Right lobe of liver (tissue), 6 donors: ENCODE data around the gene ZBTB44. TPM values are rescaled to one million over a fixed set of nuclear protein-coding genes. Genes with fewer than 3 reads are reported as not detected.

Experiments
- ATAC-seq, 4 donors: fragments of 200-7000 bp; cut with Tn5 transposase; one replicate each; pipeline ENCODE4 v1.9.1; 2020; ENCODE audit warnings: mild to moderate bottlenecking in 4 of 4, moderate library complexity in 4 of 4
- DNase-seq, 3 donors: peaks; one replicate each; pipeline ENCODE4 v3.0.0-alpha.2; 2020
- H3K27ac ChIP-seq, 3 donors: fragments of 200-600 bp; one replicate each; pipeline ENCODE4 v1.8.0; 2022
- H3K27me3 ChIP-seq, 2 donors: fragments of 200-600 bp; one replicate each; pipeline ENCODE4 v1.8.0; 2022
- H3K36me3 ChIP-seq, 4 donors: fragments of 200-600 bp; sonication (generic) in 1 of 4; one replicate each; pipeline versions ENCODE4 v1.5.1 to v1.8.0; 2017 to 2022; ENCODE audit warnings: control low read depth in 1 of 4
- H3K4me1 ChIP-seq, 4 donors: fragments of 200-600 bp; sonication (generic) in 1 of 4; one replicate each; pipeline versions ENCODE4 v1.5.1 to v1.8.0; 2017 to 2022; ENCODE audit warnings: control low read depth in 1 of 4
- H3K4me3 ChIP-seq, 3 donors: fragments of 200-600 bp; one replicate each; pipeline ENCODE4 v1.8.0; 2022
- H3K9me3 ChIP-seq, 4 donors: fragments of 200-600 bp; sonication (generic) in 1 of 4; one replicate each; pipeline versions ENCODE4 v1.5.1 to v1.8.0; 2017 to 2022; ENCODE audit warnings: control low read depth in 1 of 4
- CTCF ChIP-seq, 4 donors: fragments of 200-600 bp in 3 of 4; fragments of 450-650 bp in 1 of 4; IDR thresholded peaks; one replicate each; pipeline versions ENCODE4 v1.5.1 to v1.8.0; 2016 to 2022; ENCODE audit warnings: antibody characterized with exemption in 4 of 4, mild to moderate bottlenecking in 2 of 4
- POLR2A ChIP-seq: fragments of 450-650 bp; IDR thresholded peaks from one replicate; pipeline ENCODE4 v1.6.1; 2017; ENCODE audit warnings: antibody characterized with exemption, mild to moderate bottlenecking
- WGBS: methylation state at CpG from one replicate; pipeline ENCODE4 v1.1.6; 2018; ENCODE audit warnings: low coverage, low lambda C conversion rate; ENCODE audit not compliant: insufficient coverage; ENCODE audit errors: missing lambda C conversion rate; 5-methylcytosine and 5-hydroxymethylcytosine counted together
- intact Hi-C, 2 donors: fragments of 100-400 bp; cut with DNase I; formaldehyde crosslinking; loops; one replicate each; pipeline versions ENCODE4 v1.11.2 to v1.14.1; 2022
- total RNA-seq, 6 experiments: library from RNA; depleted of rRNA in 2 of 6; stranded (reverse); fragments of >200 nt in 2 of 6; fragmentation: NEBNext Ultra II Directional in 3 of 6; extraction: Animal tissue kit (Norgen Biotek cat#: 25700) in 3 of 6; gene quantifications; one replicate each; pipeline versions ENCODE4 v1.1.0 to v1.2.4, GENCODE V29; 2016 to 2023
- donor health status: DM: no; HTN: yes; CAD: no.
- donor health status: DM: no; HTN: no; CAD: no.
- donor health status: DM: no; HTN: no; CAD: no.
- donor health status: DM: no; HTN: yes; CAD: no.
- donor health status: DM: no; HTN: yes; CAD: no.

The ZBTB44 gene
- total RNA-seq, 6 experiments from 2014 or later = 16.3 to 22.4 (median 18.4) TPM

GRCh38 chr11:130308886-130309285, 5.8 kb downstream of the ZBTB44 start:
- TF ChIP-seq CTCF (IDR thresholded peaks at IDR 0.05) (no peak), POLR2A (no peak)
- 83% methylated on average over 2 of the region's 2 CpGs for WGBS
- Histone ChIP-seq H3K27ac (no peak overlapping the region), H3K4me1 (peaks cover 0 to 26% (median 7%) of the 10 kb centered on the region in 4 donors), H3K4me3 (no peak overlapping the region), H3K9me3 (no peaks in the 10 kb centered on the region), H3K27me3 (no peaks in the 10 kb centered on the region), H3K36me3 (no peaks in the 10 kb centered on the region)
- intact Hi-C loops = no loop called here
- DNase-seq = no peak
- no peak for ATAC-seq

- ATAC-seq (no peak), DNase-seq (no peak)
- TF ChIP-seq POLR2A = no peak
- no peak for TF ChIP-seq CTCF (IDR thresholded peaks at IDR 0.05)
- H3K27ac ChIP-seq = no peak overlapping the region
- H3K9me3 ChIP-seq = no peaks in the 10 kb centered on the region
- H3K27me3 ChIP-seq = no peaks in the 10 kb centered on the region
- H3K4me1 ChIP-seq = peaks cover 0 to 23% (median 7%) of the 10 kb centered on the region in 4 donors
- 91% methylated on average over 7 of the region's 7 CpGs for WGBS
- H3K36me3 ChIP-seq = no peaks in the 10 kb centered on the region
- intact Hi-C loops = no loop called here
- no peak overlapping the region for H3K4me3 ChIP-seq
Observed at GRCh38 chr11:130308059-130308458, 6.7 kb downstream of the ZBTB44 start.

GRCh38 chr11:130304651-130305050, 10.1 kb downstream of the ZBTB44 start:
- DNase-seq = no peak
- Histone ChIP-seq H3K4me1 (no peaks in the 10 kb centered on the region), H3K4me3 (no peak overlapping the region), H3K9me3 (no peaks in the 10 kb centered on the region), H3K36me3 (no peaks in the 10 kb centered on the region), H3K27ac (no peak overlapping the region), H3K27me3 (no peaks in the 10 kb centered on the region)
- intact Hi-C loops = no loop called here
- 74% methylated on average over 2 of the region's 2 CpGs for WGBS
- no peak for ATAC-seq
- TF ChIP-seq POLR2A (no peak), CTCF (IDR thresholded peaks at IDR 0.05) (no peak)

DNA sequence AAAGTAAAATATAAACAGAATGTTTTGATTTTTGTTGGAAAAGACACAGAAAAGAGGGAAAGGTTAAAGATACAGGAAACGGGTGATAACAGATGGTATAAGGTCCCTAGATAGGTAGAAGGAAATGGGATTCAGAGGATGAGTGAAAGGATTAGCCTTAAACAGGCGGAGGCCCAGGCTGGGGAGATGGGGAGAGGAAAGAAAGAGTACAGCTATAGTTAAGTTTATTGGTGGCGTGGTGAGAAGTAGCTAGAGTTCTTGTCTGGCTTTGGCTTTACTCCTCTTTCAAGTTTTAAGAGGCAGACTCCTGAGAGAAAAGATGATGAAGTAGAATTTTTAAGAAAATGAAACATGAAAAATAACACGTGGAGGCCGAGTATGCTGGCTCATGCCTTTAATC, 13.7 kb downstream of the ZBTB44 start:
- DNase-seq (no peak), ATAC-seq (no peak)
- TF ChIP-seq POLR2A (no peak), CTCF (IDR thresholded peaks at IDR 0.05) (no peak)
- no peaks in the 10 kb centered on the region for H3K4me1 ChIP-seq
- no peak overlapping the region for H3K4me3 ChIP-seq
- intact Hi-C loops = no loop called here
- WGBS = 73% methylated on average over 5 of the region's 5 CpGs
- no peak overlapping the region for H3K27ac ChIP-seq
- H3K9me3 ChIP-seq = no peaks in the 10 kb centered on the region
- no peaks in the 10 kb centered on the region for H3K27me3 ChIP-seq
- H3K36me3 ChIP-seq = no peaks in the 10 kb centered on the region

DNA sequence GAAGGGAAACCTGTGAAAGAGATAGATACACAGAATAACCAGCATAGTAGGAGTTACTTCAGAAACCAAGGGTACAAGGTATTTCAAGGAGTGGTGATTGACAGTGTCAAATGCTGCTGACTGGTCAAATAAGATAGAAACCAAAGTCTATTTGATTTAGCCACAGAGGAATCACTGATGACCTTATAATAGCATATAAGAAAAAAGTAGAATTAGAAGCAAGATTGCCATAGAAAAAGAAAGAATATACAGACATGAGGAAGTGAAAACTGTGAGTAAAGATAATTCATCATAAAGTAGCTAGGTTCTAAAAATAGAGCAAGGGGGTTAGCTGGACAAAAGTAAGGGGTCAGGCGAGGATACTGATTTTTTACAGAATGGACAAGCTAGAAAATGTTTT, 14.2 kb downstream of the ZBTB44 start:
- intact Hi-C loops = no loop called here
- Histone ChIP-seq H3K4me1 (no peaks in the 10 kb centered on the region), H3K27ac (no peak overlapping the region), H3K4me3 (no peak overlapping the region), H3K27me3 (no peaks in the 10 kb centered on the region), H3K9me3 (no peaks in the 10 kb centered on the region), H3K36me3 (no peaks in the 10 kb centered on the region)
- no peak for DNase-seq
- TF ChIP-seq CTCF (IDR thresholded peaks at IDR 0.05) (no peak), POLR2A (no peak)
- 35% methylated on average over 1 of the region's 1 CpG for WGBS
- no peak for ATAC-seq
